Transverse colon (tissue), 4 donors: ENCODE data around the gene LSM10. TPM values are rescaled to one million over a fixed set of nuclear protein-coding genes. Genes with fewer than 3 reads are reported as not detected.

ENCODE experiments used
- DNase-seq: peaks from one replicate; pipeline ENCODE4 v3.0.0-alpha.2; 2019
- H3K27ac ChIP-seq, 4 donors: fragments of 200-600 bp; sonication (generic); 2 replicates each; pipeline ENCODE4 v1.5.1; 2016 to 2018; ENCODE audit warnings: inconsistent platforms in 4 of 4
- H3K27me3 ChIP-seq: fragments of 200-600 bp; sonication (generic); 2 replicates; pipeline ENCODE4 v1.5.1; 2017; ENCODE audit warnings: inconsistent platforms
- H3K36me3 ChIP-seq, 4 donors: fragments of 200-600 bp; sonication (generic); 2 replicates each; pipeline ENCODE4 v1.5.1; 2017 to 2019; ENCODE audit warnings: inconsistent platforms in 4 of 4
- H3K4me1 ChIP-seq, 4 donors: fragments of 200-600 bp; sonication (generic); 2 replicates each; pipeline ENCODE4 v1.5.1; 2017 to 2020; ENCODE audit warnings: inconsistent platforms in 4 of 4
- H3K4me3 ChIP-seq, 4 donors: fragments of 200-600 bp; sonication (generic); 1 replicate in 1 of 4; 2 replicates in 3 of 4; pipeline versions ENCODE4 v1.5.1 to v1.6.1; 2017 to 2019; ENCODE audit warnings: inconsistent platforms in 4 of 4
- H3K9me3 ChIP-seq, 2 donors: fragments of 200-600 bp; sonication (generic); 2 replicates each; pipeline ENCODE4 v1.5.1; 2017 to 2019; ENCODE audit warnings: inconsistent platforms in 2 of 2
- EP300 ChIP-seq: sonication (generic); formaldehyde crosslinking; IDR thresholded peaks from one replicate; pipeline ENCODE4 v1.6.1; 2017; ENCODE audit warnings: antibody characterized with exemption, low read depth
- POLR2A ChIP-seq: fragments of 450-650 bp; IDR thresholded peaks from one replicate; pipeline ENCODE4 v1.6.1; 2016; ENCODE audit warnings: antibody characterized with exemption, mild to moderate bottlenecking, moderate library complexity
- POLR2AphosphoS5 ChIP-seq, 3 donors: sonication (generic); formaldehyde crosslinking; IDR thresholded peaks; one replicate each; pipeline ENCODE4 v1.6.1; 2016; ENCODE audit warnings: antibody characterized with exemption in 3 of 3
- WGBS, 2 donors: methylation state at CpG; one replicate each; pipeline ENCODE4 v1.1.5; 2018; ENCODE audit warnings: low coverage in 1 of 2; 5-methylcytosine and 5-hydroxymethylcytosine counted together
- in situ Hi-C, 4 donors: fragments of 200-750 bp; cut with MboI; loops; one replicate each; pipeline versions ENCODE4 v1.15.0 to v1.15.1; 2017; ENCODE audit warnings: low sequenced_read_pairs in 3 of 4, low pct_ligation_motif_present in 1 of 4, low pct_unique_long_range_greater_than_20kb in 1 of 4
- intact Hi-C: fragments of 100-400 bp; cut with DNase I; formaldehyde crosslinking; loops from one replicate; pipeline ENCODE4 v1.15.1; 2023; ENCODE audit warnings: low total_unique reads
- total RNA-seq, 4 donors: library from RNA; depleted of rRNA; stranded (reverse); fragments of >200 nt; gene quantifications; one replicate each; pipeline ENCODE4 v1.1.0, GENCODE V29; 2016
- TF ChIP-seq, protein P1 (sequence below), 5 experiments: fragments of 200-600 bp in 3 of 5; fragments of 450-650 bp in 2 of 5; sonication (generic) in 3 of 5; IDR thresholded peaks; 1 replicate in 2 of 5; 2 replicates in 3 of 5; pipeline ENCODE4 v1.5.1; 2016 to 2017; ENCODE audit warnings: antibody characterized with exemption in 5 of 5, inconsistent platforms in 3 of 5, mild to moderate bottlenecking in 2 of 5, moderate library complexity in 1 of 5

The LSM10 gene
- total RNA-seq, 4 donors from 2014 or later, result 25.4 to 59.8 (median 32.9) TPM; not detected in 1

- Histone ChIP-seq H3K4me1 (peaks cover 9 to 54% (median 35%) of the 10 kb centered on the region in 4 donors), H3K36me3 (no peaks in the 10 kb centered on the region), H3K9me3 (no peaks in the 10 kb centered on the region), H3K27me3 (no peaks in the 10 kb centered on the region), H3K27ac (no peak overlapping the region), H3K4me3 (no peak overlapping the region)
- TF ChIP-seq EP300 (no peak), POLR2A (no peak), POLR2AphosphoS5 (IDR thresholded peaks at IDR 0.05) (no peak)
- TF ChIP-seq, protein P1, sequence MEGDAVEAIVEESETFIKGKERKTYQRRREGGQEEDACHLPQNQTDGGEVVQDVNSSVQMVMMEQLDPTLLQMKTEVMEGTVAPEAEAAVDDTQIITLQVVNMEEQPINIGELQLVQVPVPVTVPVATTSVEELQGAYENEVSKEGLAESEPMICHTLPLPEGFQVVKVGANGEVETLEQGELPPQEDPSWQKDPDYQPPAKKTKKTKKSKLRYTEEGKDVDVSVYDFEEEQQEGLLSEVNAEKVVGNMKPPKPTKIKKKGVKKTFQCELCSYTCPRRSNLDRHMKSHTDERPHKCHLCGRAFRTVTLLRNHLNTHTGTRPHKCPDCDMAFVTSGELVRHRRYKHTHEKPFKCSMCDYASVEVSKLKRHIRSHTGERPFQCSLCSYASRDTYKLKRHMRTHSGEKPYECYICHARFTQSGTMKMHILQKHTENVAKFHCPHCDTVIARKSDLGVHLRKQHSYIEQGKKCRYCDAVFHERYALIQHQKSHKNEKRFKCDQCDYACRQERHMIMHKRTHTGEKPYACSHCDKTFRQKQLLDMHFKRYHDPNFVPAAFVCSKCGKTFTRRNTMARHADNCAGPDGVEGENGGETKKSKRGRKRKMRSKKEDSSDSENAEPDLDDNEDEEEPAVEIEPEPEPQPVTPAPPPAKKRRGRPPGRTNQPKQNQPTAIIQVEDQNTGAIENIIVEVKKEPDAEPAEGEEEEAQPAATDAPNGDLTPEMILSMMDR (IDR thresholded peaks at IDR 0.05), result no peak
- no peak for DNase-seq
- 83 to 97% methylated on average over 1 to 4 of the region's 4 CpGs for WGBS, 2 donors
- in situ Hi-C loops (no loop called here), intact Hi-C loops (loop anchor here (10.0 kb wide), 1 partner anchor 228 kb away; the partner anchor contains the start of gene MAP7D1)
Measured at GRCh38 chr1:36382669-36383068, 15.0 kb downstream of the LSM10 start.

DNA sequence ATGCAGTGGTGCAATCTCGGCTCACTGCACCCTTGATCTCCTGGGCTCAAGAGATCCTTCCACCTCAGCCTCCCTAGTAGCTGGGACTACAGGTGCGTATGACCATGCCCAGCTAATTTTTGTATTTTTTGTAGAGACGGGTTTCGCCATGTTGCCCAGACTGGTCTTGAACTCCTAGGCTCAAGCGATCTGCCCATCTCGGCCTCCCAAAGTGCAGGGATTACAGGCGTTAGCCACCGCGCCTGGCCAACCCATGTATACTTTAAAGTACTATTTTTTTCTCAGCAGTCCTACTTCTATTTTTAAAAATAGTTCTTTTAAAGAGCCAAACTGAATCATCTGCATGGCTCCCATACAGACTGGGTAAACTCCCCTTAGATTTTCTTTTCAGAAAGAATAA is 15.5 kb downstream of the LSM10 start:
- Histone ChIP-seq H3K4me1 (peaks cover 6 to 49% (median 31%) of the 10 kb centered on the region in 4 donors), H3K36me3 (no peaks in the 10 kb centered on the region), H3K4me3 (no peak overlapping the region), H3K27me3 (no peaks in the 10 kb centered on the region), H3K9me3 (no peaks in the 10 kb centered on the region), H3K27ac (no peak overlapping the region)
- TF ChIP-seq, protein P1 (IDR thresholded peaks at IDR 0.05), result no peak
- TF ChIP-seq EP300 (no peak), POLR2A (no peak), POLR2AphosphoS5 (IDR thresholded peaks at IDR 0.05) (no peak)
- in situ Hi-C loops, result no loop called here
- DNase-seq, result no peak
- whole genome bisulfite sequencing, 2 donors, result 92% methylated on average over 9 of the region's 9 CpGs; no CpG with 5 or more reads in 1 of the 2 donors
- intact Hi-C loops, result loop anchor here (10.0 kb wide), 1 partner anchor 227 kb away; the partner anchor contains the start of gene MAP7D1

- no peak overlapping the region for H3K4me3 ChIP-seq
- intact Hi-C loops, result loop anchor here (10.0 kb wide), 1 partner anchor 227 kb away; the partner anchor contains the start of gene MAP7D1
- DNase-seq, result no peak
- peaks cover 0 to 47% (median 24%) of the 10 kb centered on the region in 4 donors for H3K4me1 ChIP-seq
- H3K27me3 ChIP-seq, result no peaks in the 10 kb centered on the region
- WGBS, 2 donors, result 96 to 100% methylated on average over 2 to 5 of the region's 5 CpGs
- no peaks in the 10 kb centered on the region for H3K36me3 ChIP-seq
- TF ChIP-seq, protein P1 (IDR thresholded peaks at IDR 0.05), result no peak
- in situ Hi-C loops, result no loop called here
- H3K9me3 ChIP-seq, result no peaks in the 10 kb centered on the region
- no peak overlapping the region for H3K27ac ChIP-seq
Measured at GRCh38 chr1:36381405-36381804, 16.3 kb downstream of the LSM10 start.

GRCh38 chr1:36380782-36381181 is 16.9 kb downstream of the LSM10 start:
- TF ChIP-seq EP300 (no peak), POLR2AphosphoS5 (IDR thresholded peaks at IDR 0.05) (no peak), POLR2A (no peak)
- TF ChIP-seq, protein P1 (IDR thresholded peaks at IDR 0.05), result no peak
- Histone ChIP-seq H3K4me3 (no peak overlapping the region), H3K27ac (peak overlapping the region in 1 of 4 donors; percentile 10), H3K9me3 (no peaks in the 10 kb centered on the region), H3K4me1 (peaks cover 0 to 53% (median 26%) of the 10 kb centered on the region in 4 donors), H3K36me3 (no peaks in the 10 kb centered on the region), H3K27me3 (no peaks in the 10 kb centered on the region)
- intact Hi-C loops (loop anchor here (10.0 kb wide), 1 partner anchor 226 kb away; the partner anchor contains the start of gene MAP7D1), in situ Hi-C loops (no loop called here)
- WGBS, 2 donors, result 89% methylated on average over 3 of the region's 3 CpGs; no CpG with 5 or more reads in 1 of the 2 donors
- no peak for DNase-seq
